Brain microvascular endothelial cell (primary cell): ENCODE measurements around the gene RFXANK.
"Not testable (repeated sequence)": the region's sequence is repeated elsewhere in the genome, so short reads cannot be mapped to it uniquely, and the experiment has no call there.

Source experiments
- DNase-seq: peaks from one replicate; pipeline ENCODE4 v3.0.0-alpha.2; 2020
- H3K27ac ChIP-seq: fragments of 250-450 bp; sonication (Bioruptor Pico); 2 replicates; pipeline ENCODE4 v1.5.1; 2020; ENCODE audit warnings: mild to moderate bottlenecking, moderate library complexity
- H3K27me3 ChIP-seq: fragments of 250-450 bp; sonication (Bioruptor Pico); replicated peaks from 2 replicates; pipeline ENCODE4 v1.5.1; 2020; ENCODE audit warnings: mild to moderate bottlenecking
- H3K36me3 ChIP-seq: fragments of 250-450 bp; sonication (Bioruptor Pico); replicated peaks from 2 replicates; pipeline ENCODE4 v1.5.1; 2020; ENCODE audit warnings: mild to moderate bottlenecking
- H3K4me3 ChIP-seq: 2 replicates; pipeline ENCODE4 v1.5.1; 2011; ENCODE audit warnings: low read depth, mild to moderate bottlenecking, control low read depth, low read length, moderate library complexity
- CTCF ChIP-seq: IDR thresholded peaks from 2 replicates; pipeline ENCODE4 v1.5.1; 2011; ENCODE audit warnings: low read depth, mild to moderate bottlenecking, moderate library complexity, low read length, control low read depth, inconsistent platforms; ENCODE audit errors: missing control alignments
- in situ Hi-C: cut with HindIII; loops from 2 replicates; pipeline ENCODE4 v1.10.0; 2017; ENCODE audit warnings: low sequenced_read_pairs, low pct_ligation_motif_present

The RFXANK gene

DNA sequence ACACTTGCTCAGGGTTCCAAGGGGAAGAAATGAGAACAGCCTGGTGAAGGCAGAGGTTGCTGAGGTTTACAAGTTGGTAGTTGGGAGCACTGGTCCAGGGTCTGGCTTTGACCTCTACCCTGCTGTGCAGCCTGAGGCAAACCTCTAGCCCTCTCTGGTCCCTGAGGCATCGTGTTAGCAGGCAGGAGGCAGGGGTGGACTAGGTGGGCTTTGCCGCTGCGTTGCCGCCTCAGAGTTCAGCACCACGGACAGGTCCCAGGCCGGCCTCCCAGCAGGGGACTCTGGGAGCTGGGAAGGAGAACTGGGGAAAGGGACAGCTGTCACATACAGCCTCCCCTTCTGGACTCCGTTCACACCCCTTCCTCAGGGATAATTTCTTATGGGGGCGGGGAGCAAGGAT is 22.8 kb downstream of the RFXANK start:
- no peak overlapping the region for H3K4me3 ChIP-seq
- no peak overlapping the region for H3K27ac ChIP-seq
- TF ChIP-seq CTCF = no peak
- DNase-seq = no peak
- H3K36me3 ChIP-seq = no peaks in the 10 kb centered on the region
- in situ Hi-C loops = no loop called here
- H3K27me3 ChIP-seq = peaks cover 21% of the 10 kb centered on the region

- no peak overlapping the region for H3K27ac ChIP-seq
- H3K36me3 ChIP-seq = no peaks in the 10 kb centered on the region
- in situ Hi-C loops = no loop called here
- H3K27me3 ChIP-seq = peaks cover 21% of the 10 kb centered on the region
- H3K4me3 ChIP-seq = no peak overlapping the region
- DNase-seq = no peak
- TF ChIP-seq CTCF = no peak
These were observed 23.7 kb downstream of the RFXANK start for GRCh38 chr19:19215792-19216191.

- Histone ChIP-seq H3K27me3 (peaks cover 11% of the 10 kb centered on the region), H3K36me3 (no peaks in the 10 kb centered on the region), H3K27ac (no peak overlapping the region), H3K4me3 (no peak overlapping the region)
- peak; percentile 35 for TF ChIP-seq CTCF
- in situ Hi-C loops = no loop called here
- peak; percentile 29 for DNase-seq
These were observed 25.0 kb downstream of the RFXANK start for GRCh38 chr19:19217099-19217498.

DNA sequence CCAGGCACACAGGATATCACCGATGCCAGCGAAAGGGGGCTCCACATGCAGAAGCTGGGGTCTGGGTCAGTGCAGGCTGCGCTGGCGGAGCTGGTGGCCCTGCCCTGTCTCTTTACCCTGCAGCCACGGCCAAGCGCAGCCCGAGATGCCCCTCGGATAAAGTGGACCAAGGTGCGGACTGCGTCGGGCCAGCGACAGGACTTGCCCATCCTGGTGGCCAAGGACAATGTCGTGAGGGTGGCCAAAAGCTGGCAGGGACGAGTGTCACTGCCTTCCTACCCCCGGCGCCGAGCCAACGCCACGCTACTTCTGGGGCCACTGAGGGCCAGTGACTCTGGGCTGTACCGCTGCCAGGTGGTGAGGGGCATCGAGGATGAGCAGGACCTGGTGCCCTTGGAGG is 26.9 kb downstream of the RFXANK start:
- Histone ChIP-seq H3K4me3 (no peak overlapping the region), H3K27ac (no peak overlapping the region), H3K27me3 (peaks cover under 1% of the 10 kb centered on the region), H3K36me3 (no peaks in the 10 kb centered on the region)
- DNase-seq = no peak
- in situ Hi-C loops = no loop called here
- no peak for TF ChIP-seq CTCF

GRCh38 chr19:19221000-19221399 is 28.9 kb downstream of the RFXANK start:
- in situ Hi-C loops, DNase-seq, H3K4me3 ChIP-seq: not testable (repeated sequence)

DNA sequence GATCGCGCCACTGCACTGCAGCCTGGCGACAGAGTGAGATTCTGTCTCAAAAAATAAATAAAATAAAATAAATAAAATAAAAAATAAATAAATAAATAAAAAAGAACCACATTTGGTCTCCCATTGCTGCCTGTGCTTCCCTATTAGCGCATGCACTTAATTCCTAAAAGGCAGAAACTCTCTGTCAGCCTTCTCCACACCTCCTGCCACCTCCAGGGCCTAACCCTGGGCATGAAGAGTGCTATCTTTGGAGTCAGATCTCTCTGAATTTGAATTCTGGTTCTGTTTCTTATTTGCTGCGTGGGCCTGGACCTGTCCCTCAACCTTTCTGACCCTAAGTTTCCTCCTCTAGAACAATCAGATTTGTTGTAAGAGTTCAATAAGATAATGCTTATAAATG is 31.0 kb downstream of the RFXANK start:
- peaks cover 5% of the 10 kb centered on the region for H3K27me3 ChIP-seq
- H3K27ac ChIP-seq = no peak overlapping the region
- no peak for DNase-seq
- in situ Hi-C loops = no loop called here
- no peak overlapping the region for H3K4me3 ChIP-seq
- H3K36me3 ChIP-seq = no peaks in the 10 kb centered on the region
- no peak for TF ChIP-seq CTCF

More at GRCh38 chr19:19221000-19221399, 28.9 kb downstream of the RFXANK start:
- not testable (repeated sequence) for H3K36me3 ChIP-seq, H3K27me3 ChIP-seq, H3K27ac ChIP-seq
